ENCODE results near the gene AMDHD2.

AMDHD2 gene

GRCh38 chr16:2527071-2527783 is 7.1 kb downstream of the AMDHD2 start:
- Histone ChIP-seq H3K9ac (ENCODE audit: low read length in 5 of 5) (no peak overlapping the region), H3K27ac (ENCODE audit: low read depth, low read length) (no peak overlapping the region), H3K27me3 (ENCODE audit: control insufficient read depth in 5 of 5, insufficient read depth in 4 of 5, low read length in 5 of 5) (no peaks in the 10 kb centered on the region), H3K36me3 (ENCODE audit: control insufficient read depth in 5 of 5, insufficient read depth in 5 of 5, low read length in 5 of 5) (peaks cover 0 to 69% (median 55%) of the 10 kb centered on the region in 5 donors), H3K9me3 (ENCODE audit: control insufficient read depth in 5 of 5, low read length in 5 of 5) (no peaks in the 10 kb centered on the region), H3K4me1 (ENCODE audit: control insufficient read depth in 5 of 5, insufficient read depth in 5 of 5, low read length in 5 of 5) (peaks cover 0 to 14% (median 9%) of the 10 kb centered on the region in 5 donors), H3K4me3 (ENCODE audit: low read depth in 1 of 5, low read length in 5 of 5) (no peak overlapping the region)

GRCh38 chr16:2527784-2528100 is 7.6 kb downstream of the AMDHD2 start:
- H3K36me3 ChIP-seq (ENCODE audit: control insufficient read depth in 5 of 5, insufficient read depth in 5 of 5, low read length in 5 of 5) = peaks cover 0 to 69% (median 55%) of the 10 kb centered on the region in 5 donors
- no peaks in the 10 kb centered on the region for H3K27me3 ChIP-seq (ENCODE audit: control insufficient read depth in 5 of 5, insufficient read depth in 4 of 5, low read length in 5 of 5)
- H3K27ac ChIP-seq (ENCODE audit: low read depth, low read length) = no peak overlapping the region
- H3K4me1 ChIP-seq (ENCODE audit: control insufficient read depth in 5 of 5, insufficient read depth in 5 of 5, low read length in 5 of 5) = peaks cover 0 to 19% (median 13%) of the 10 kb centered on the region in 5 donors
- no peak overlapping the region for H3K4me3 ChIP-seq (ENCODE audit: low read depth in 1 of 5, low read length in 5 of 5)
- no peak overlapping the region for H3K9ac ChIP-seq (ENCODE audit: low read length in 5 of 5)
- H3K9me3 ChIP-seq (ENCODE audit: control insufficient read depth in 5 of 5, low read length in 5 of 5) = no peaks in the 10 kb centered on the region

GRCh38 chr16:2528161-2529060 is 8.2 kb downstream of the AMDHD2 start:
- H3K4me1 ChIP-seq (ENCODE audit: control insufficient read depth in 5 of 5, insufficient read depth in 5 of 5, low read length in 5 of 5) = peaks cover 0 to 21% (median 17%) of the 10 kb centered on the region in 5 donors
- H3K9ac ChIP-seq (ENCODE audit: low read length in 5 of 5) = no peak overlapping the region
- peaks cover 0 to 65% (median 49%) of the 10 kb centered on the region in 5 donors for H3K36me3 ChIP-seq (ENCODE audit: control insufficient read depth in 5 of 5, insufficient read depth in 5 of 5, low read length in 5 of 5)
- H3K4me3 ChIP-seq (ENCODE audit: low read depth in 1 of 5, low read length in 5 of 5) = no peak overlapping the region
- no peaks in the 10 kb centered on the region for H3K27me3 ChIP-seq (ENCODE audit: control insufficient read depth in 5 of 5, insufficient read depth in 4 of 5, low read length in 5 of 5)
- H3K27ac ChIP-seq (ENCODE audit: low read depth, low read length) = no peak overlapping the region
- H3K9me3 ChIP-seq (ENCODE audit: control insufficient read depth in 5 of 5, low read length in 5 of 5) = no peaks in the 10 kb centered on the region

GRCh38 chr16:2529061-2529931 is 9.1 kb downstream of the AMDHD2 start:
- H3K4me1 ChIP-seq (ENCODE audit: control insufficient read depth in 5 of 5, insufficient read depth in 5 of 5, low read length in 5 of 5) = peaks cover 0 to 21% (median 17%) of the 10 kb centered on the region in 5 donors
- H3K36me3 ChIP-seq (ENCODE audit: control insufficient read depth in 5 of 5, insufficient read depth in 5 of 5, low read length in 5 of 5) = peaks cover 0 to 56% (median 41%) of the 10 kb centered on the region in 5 donors
- no peak overlapping the region for H3K27ac ChIP-seq (ENCODE audit: low read depth, low read length)
- no peak overlapping the region for H3K9ac ChIP-seq (ENCODE audit: low read length in 5 of 5)
- no peak overlapping the region for H3K4me3 ChIP-seq (ENCODE audit: low read depth in 1 of 5, low read length in 5 of 5)
- H3K9me3 ChIP-seq (ENCODE audit: control insufficient read depth in 5 of 5, low read length in 5 of 5) = no peaks in the 10 kb centered on the region
- H3K27me3 ChIP-seq (ENCODE audit: control insufficient read depth in 5 of 5, insufficient read depth in 4 of 5, low read length in 5 of 5) = no peaks in the 10 kb centered on the region

GRCh38 chr16:2529961-2530628 is 9.9 kb downstream of the AMDHD2 start:
- Histone ChIP-seq H3K4me1 (ENCODE audit: control insufficient read depth in 5 of 5, insufficient read depth in 5 of 5, low read length in 5 of 5) (peaks cover 0 to 24% (median 17%) of the 10 kb centered on the region in 5 donors), H3K27me3 (ENCODE audit: control insufficient read depth in 5 of 5, insufficient read depth in 4 of 5, low read length in 5 of 5) (no peaks in the 10 kb centered on the region), H3K4me3 (ENCODE audit: low read depth in 1 of 5, low read length in 5 of 5) (no peak overlapping the region), H3K36me3 (ENCODE audit: control insufficient read depth in 5 of 5, insufficient read depth in 5 of 5, low read length in 5 of 5) (peaks cover 0 to 49% (median 34%) of the 10 kb centered on the region in 5 donors), H3K9me3 (ENCODE audit: control insufficient read depth in 5 of 5, low read length in 5 of 5) (no peaks in the 10 kb centered on the region), H3K27ac (ENCODE audit: low read depth, low read length) (no peak overlapping the region), H3K9ac (ENCODE audit: low read length in 5 of 5) (peak overlapping the region in 1 of 5 donors; percentile 23)

GRCh38 chr16:2530629-2531318 is 10.6 kb downstream of the AMDHD2 start:
- no peaks in the 10 kb centered on the region for H3K9me3 ChIP-seq (ENCODE audit: control insufficient read depth in 5 of 5, low read length in 5 of 5)

GRCh38 chr16:2531371-2531695 is 11.2 kb downstream of the AMDHD2 start, which contains the start of gene CEMP1:
CEMP1 (minus strand) TSS chr16:2531408; CDS start chr16:2531073, 335 bp downstream.
- H3K9me3 ChIP-seq (ENCODE audit: control insufficient read depth in 5 of 5, low read length in 5 of 5) = no peaks in the 10 kb centered on the region
- H3K4me3 ChIP-seq (ENCODE audit: low read depth in 1 of 5, low read length in 5 of 5) = peak within 1 kb of the TSS in 4 of 5 donors; percentile 70 to 84 (median 80)
- peaks cover 0 to 43% (median 29%) of the 10 kb centered on the region in 5 donors for H3K36me3 ChIP-seq (ENCODE audit: control insufficient read depth in 5 of 5, insufficient read depth in 5 of 5, low read length in 5 of 5)
- H3K4me1 ChIP-seq (ENCODE audit: control insufficient read depth in 5 of 5, insufficient read depth in 5 of 5, low read length in 5 of 5) = peaks cover 0 to 31% (median 22%) of the 10 kb centered on the region in 5 donors
- peak within 1 kb of the TSS in 4 of 5 donors; percentile 68 to 80 (median 72) for H3K9ac ChIP-seq (ENCODE audit: low read length in 5 of 5)
- H3K27me3 ChIP-seq (ENCODE audit: control insufficient read depth in 5 of 5, insufficient read depth in 4 of 5, low read length in 5 of 5) = no peaks in the 10 kb centered on the region
- H3K27ac ChIP-seq (ENCODE audit: low read depth, low read length) = peak within 1 kb of the TSS; percentile 90

More at GRCh38 chr16:2530629-2531318, 10.6 kb downstream of the AMDHD2 start:
- Histone ChIP-seq H3K27me3 (ENCODE audit: control insufficient read depth in 5 of 5, insufficient read depth in 4 of 5, low read length in 5 of 5) (no peaks in the 10 kb centered on the region), H3K4me3 (ENCODE audit: low read depth in 1 of 5, low read length in 5 of 5) (no peak overlapping the region), H3K27ac (ENCODE audit: low read depth, low read length) (peak overlapping the region; percentile 79), H3K36me3 (ENCODE audit: control insufficient read depth in 5 of 5, insufficient read depth in 5 of 5, low read length in 5 of 5) (peaks cover 0 to 48% (median 33%) of the 10 kb centered on the region in 5 donors), H3K9ac (ENCODE audit: low read length in 5 of 5) (peak overlapping the region in 1 of 5 donors; percentile 74), H3K4me1 (ENCODE audit: control insufficient read depth in 5 of 5, insufficient read depth in 5 of 5, low read length in 5 of 5) (peaks cover 0 to 25% (median 17%) of the 10 kb centered on the region in 5 donors)

- Histone ChIP-seq H3K27me3 (ENCODE audit: control insufficient read depth in 5 of 5, insufficient read depth in 4 of 5, low read length in 5 of 5) (no peaks in the 10 kb centered on the region), H3K27ac (ENCODE audit: low read depth, low read length) (peak overlapping the region; percentile 90), H3K36me3 (ENCODE audit: control insufficient read depth in 5 of 5, insufficient read depth in 5 of 5, low read length in 5 of 5) (peaks cover 0 to 38% (median 26%) of the 10 kb centered on the region in 5 donors), H3K4me1 (ENCODE audit: control insufficient read depth in 5 of 5, insufficient read depth in 5 of 5, low read length in 5 of 5) (peaks cover 0 to 34% (median 25%) of the 10 kb centered on the region in 5 donors), H3K4me3 (ENCODE audit: low read depth in 1 of 5, low read length in 5 of 5) (peak overlapping the region in 4 of 5 donors; percentile 70 to 84 (median 80)), H3K9me3 (ENCODE audit: control insufficient read depth in 5 of 5, low read length in 5 of 5) (no peaks in the 10 kb centered on the region), H3K9ac (ENCODE audit: low read length in 5 of 5) (peak overlapping the region in 4 of 5 donors; percentile 68 to 80 (median 72))
Measured at GRCh38 chr16:2531696-2532493, 11.7 kb downstream of the AMDHD2 start.
